Epithelial cell of esophagus (primary cell): ENCODE data around the gene PFKFB3.

Source experiments
- DNase-seq: peaks from one replicate; pipeline ENCODE4 v3.0.0; 2010; ENCODE audit warnings: low read depth
- H3K4me3 ChIP-seq: 2 replicates; pipeline ENCODE4 v1.5.1; 2011; ENCODE audit warnings: mild to moderate bottlenecking, low read length, control low read depth
- CTCF ChIP-seq: IDR thresholded peaks from 2 replicates; pipeline ENCODE4 v1.5.1; 2011; ENCODE audit warnings: low read depth, mild to moderate bottlenecking, low read length, control low read depth, inconsistent platforms; ENCODE audit not compliant: insufficient read depth; ENCODE audit errors: missing control alignments

Gene PFKFB3

GRCh38 chr10:6275022-6275997 is 72.6 kb downstream of the PFKFB3 start:
- no peak for TF ChIP-seq CTCF
- peak; percentile 100 for DNase-seq
- no peak overlapping the region for H3K4me3 ChIP-seq

- TF ChIP-seq CTCF: no peak
- H3K4me3 ChIP-seq: no peak overlapping the region
- DNase-seq: no peak
Observed at GRCh38 chr10:6276356-6276755, 73.6 kb downstream of the PFKFB3 start.

- H3K4me3 ChIP-seq: no peak overlapping the region
- no peak for DNase-seq
- no peak for TF ChIP-seq CTCF
Observed at GRCh38 chr10:6278519-6279120, 75.9 kb downstream of the PFKFB3 start.

- no peak overlapping the region for H3K4me3 ChIP-seq
Observed at GRCh38 chr10:6279540-6280267, 77.0 kb downstream of the PFKFB3 start.

GRCh38 chr10:6280291-6280690 is 77.6 kb downstream of the PFKFB3 start:
- DNase-seq: no peak
- no peak for TF ChIP-seq CTCF

More at GRCh38 chr10:6279540-6280267, 77.0 kb downstream of the PFKFB3 start:
- TF ChIP-seq CTCF: no peak
- peak; percentile 56 for DNase-seq

GRCh38 chr10:6282454-6282958 is 79.8 kb downstream of the PFKFB3 start:
- no peak for TF ChIP-seq CTCF
- no peak for DNase-seq
- H3K4me3 ChIP-seq: no peak overlapping the region

More at GRCh38 chr10:6280291-6280690, 77.6 kb downstream of the PFKFB3 start:
- H3K4me3 ChIP-seq: no peak overlapping the region
